C4-2B (cell line): ENCODE measurements around the gene GPR158.

Source experiments
- H3K27ac ChIP-seq: fragments of 450-650 bp; 2 replicates; pipeline ENCODE4 v1.5.1; 2017
- CTCF ChIP-seq: fragments of 450-650 bp; conservative IDR thresholded peaks from 2 replicates; pipeline ENCODE4 v1.5.1; 2017; ENCODE audit warnings: mild to moderate bottlenecking
- ZFX ChIP-seq: fragments of 450-650 bp; IDR thresholded peaks from 2 replicates; pipeline ENCODE4 v1.6.1; 2017

GPR158 gene

GRCh38 chr10:25245165-25245564 lies 70.4 kb downstream of the GPR158 start:
- TF ChIP-seq CTCF (no peak), ZFX (no peak)
- H3K27ac ChIP-seq = no peak overlapping the region

GRCh38 chr10:25257646-25258045 lies 82.8 kb downstream of the GPR158 start:
- H3K27ac ChIP-seq = no peak overlapping the region
- TF ChIP-seq ZFX (no peak), CTCF (no peak)

- H3K27ac ChIP-seq = no peak overlapping the region
Measured at GRCh38 chr10:25261110-25261509, 86.3 kb downstream of the GPR158 start.

GRCh38 chr10:25261558-25261957 lies 86.8 kb downstream of the GPR158 start:
- no peak for TF ChIP-seq ZFX
- TF ChIP-seq CTCF = no peak
- no peak overlapping the region for H3K27ac ChIP-seq

More at GRCh38 chr10:25261110-25261509, 86.3 kb downstream of the GPR158 start:
- TF ChIP-seq ZFX = no peak
- TF ChIP-seq CTCF = no peak

GRCh38 chr10:25263931-25264330 lies 89.1 kb downstream of the GPR158 start:
- TF ChIP-seq ZFX (no peak), CTCF (no peak)
- H3K27ac ChIP-seq = no peak overlapping the region

- no peak for TF ChIP-seq CTCF
- TF ChIP-seq ZFX = no peak
- no peak overlapping the region for H3K27ac ChIP-seq
Measured at GRCh38 chr10:25278180-25278579, 103.4 kb downstream of the GPR158 start.

- H3K27ac ChIP-seq = no peak overlapping the region
- TF ChIP-seq CTCF (no peak), ZFX (no peak)
Measured at GRCh38 chr10:25280076-25280475, 105.3 kb downstream of the GPR158 start.
